AG04449 (cell line): ENCODE data around the gene DHX32.

Experiments used
- CTCF ChIA-PET: fragments of 350-600 bp; formaldehyde crosslinking; extraction: SDS; loops from one replicate; lab custom pipeline; 2021; ENCODE audit warnings: antibody characterized with exemption; lab: Yijun Ruan, JAX
- POLR2A ChIA-PET: fragments of 400-600, 350-600 bp; formaldehyde crosslinking; extraction: SDS; loops from one replicate; lab custom pipeline; 2020; ENCODE audit warnings: antibody characterized with exemption, inconsistent platforms; lab: Yijun Ruan, JAX
- DNase-seq: peaks from one replicate; pipeline ENCODE4 v3.0.0-alpha.2; 2010; ENCODE audit warnings: low read depth, low spot score
- H3K4me3 ChIP-seq: 2 replicates; pipeline ENCODE4 v1.5.1; 2011; ENCODE audit warnings: low read depth, mild to moderate bottlenecking, control low read depth, low read length
- CTCF ChIP-seq: IDR thresholded peaks from one replicate; pipeline ENCODE4 v1.5.1; 2011; ENCODE audit warnings: mild to moderate bottlenecking, moderate library complexity, low read length, control low read depth, inconsistent platforms; ENCODE audit not compliant: insufficient read depth; ENCODE audit errors: missing control alignments

DHX32 gene

GRCh38 chr10:125824736-125825135, 56.4 kb downstream of the DHX32 start:
- no peak for TF ChIP-seq CTCF
- CTCF ChIA-PET = no interaction called here
- POLR2A ChIA-PET = no interaction called here
- no peak for DNase-seq
- peak overlapping the region; percentile 97 for H3K4me3 ChIP-seq

GRCh38 chr10:125823663-125824251, 57.3 kb downstream of the DHX32 start:
- CTCF ChIA-PET = no interaction called here
- POLR2A ChIA-PET = no interaction called here
- DNase-seq = no peak
- peak overlapping the region; percentile 97 for H3K4me3 ChIP-seq
- no peak for TF ChIP-seq CTCF

GRCh38 chr10:125822878-125823662, 58.0 kb downstream of the DHX32 start, which contains the start of the genes BCCIP and UROS:
BCCIP (plus strand) TSS chr10:125823546; CDS start chr10:125823558, 12 bp downstream.
UROS (minus strand) TSS chr10:125823258; CDS start chr10:125816499, 6,759 bp downstream.
- peak; percentile 37 for DNase-seq
- H3K4me3 ChIP-seq = peak within 1 kb of the TSS; percentile 97
- ChIA-PET POLR2A (no interaction called here), CTCF (no interaction called here)
- no peak for TF ChIP-seq CTCF

GRCh38 chr10:125820701-125821100, 60.4 kb downstream of the DHX32 start:
- POLR2A ChIA-PET = no interaction called here
- CTCF ChIA-PET = interaction anchor here (0.5 kb wide), 1 partner anchor 42 kb away, joined by 3 read pairs; no protein-coding TSS in a partner anchor
- DNase-seq = no peak
- H3K4me3 ChIP-seq = no peak overlapping the region
- TF ChIP-seq CTCF = no peak

- CTCF ChIA-PET = interaction anchor here (1.0 kb wide), 1 partner anchor 14 kb away, joined by 3 read pairs; no protein-coding TSS in a partner anchor
- no peak overlapping the region for H3K4me3 ChIP-seq
- POLR2A ChIA-PET = no interaction called here
- TF ChIP-seq CTCF = no peak
- DNase-seq = no peak
These were observed 63.6 kb downstream of the DHX32 start for GRCh38 chr10:125817337-125817946.

- ChIA-PET POLR2A (no interaction called here), CTCF (interaction anchor here (1.0 kb wide), 1 partner anchor 14 kb away, joined by 3 read pairs; no protein-coding TSS in a partner anchor)
- TF ChIP-seq CTCF = no peak
These were observed 64.5 kb downstream of the DHX32 start for GRCh38 chr10:125816548-125816947.

More at GRCh38 chr10:125816548-125816947, 64.5 kb downstream of the DHX32 start:
- no peak for DNase-seq
- no peak overlapping the region for H3K4me3 ChIP-seq
